GM19099 (cell line): ENCODE data around the gene BYSL.
A peak's percentile ranks its signal among the peaks of the same experiment; 100 is the strongest.

Source experiments
- POLR2A ChIP-seq: IDR thresholded peaks from 3 replicates; pipeline ENCODE4 v1.6.1; 2011; ENCODE audit warnings: low read depth; ENCODE audit not compliant: insufficient read length; ENCODE audit errors: extremely low read depth

Gene BYSL

DNA sequence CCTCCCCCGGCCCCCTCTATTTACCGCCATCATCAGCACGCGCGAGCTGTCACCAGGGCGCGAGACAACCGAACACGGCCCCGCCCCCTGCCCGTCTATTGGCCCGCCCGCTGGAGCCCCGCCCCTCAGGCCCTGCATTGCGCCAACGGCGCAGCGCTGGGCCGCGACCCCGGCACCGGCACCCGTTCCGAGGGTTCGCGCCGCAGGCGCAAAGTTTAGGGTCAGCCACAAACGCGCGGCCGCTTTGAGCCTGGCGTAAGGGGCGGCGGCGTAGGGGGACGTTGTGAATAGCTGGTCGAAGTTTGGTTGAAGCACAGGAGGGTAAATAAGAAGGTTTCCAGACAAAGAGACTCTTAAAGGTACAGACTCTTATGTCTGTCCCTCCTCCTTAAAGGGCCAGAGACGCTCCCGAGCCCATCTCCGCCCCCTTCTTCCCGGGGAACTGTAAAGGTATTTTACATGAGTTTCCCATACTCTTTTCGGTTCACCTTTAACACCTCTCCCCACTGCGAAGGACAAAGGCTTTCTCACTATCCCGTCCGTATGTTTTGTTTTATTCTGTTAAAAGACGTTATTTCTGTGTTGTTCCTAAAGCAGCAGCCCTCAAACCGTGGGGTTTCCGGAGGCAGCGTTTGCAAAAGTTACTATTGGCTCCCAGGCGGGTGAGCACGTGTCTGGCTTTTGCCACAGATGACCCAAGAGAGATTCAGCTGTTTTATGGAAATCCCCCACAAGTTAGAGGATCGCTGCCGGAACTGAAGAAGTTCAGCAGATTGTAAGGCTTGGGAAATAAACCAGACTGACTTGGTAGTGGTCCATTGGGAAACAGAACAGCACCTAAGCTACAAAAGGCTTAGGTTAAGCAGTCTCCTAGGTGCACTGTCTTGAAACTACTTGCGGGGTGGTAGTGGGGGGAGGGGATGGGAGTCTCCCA lies 25.7 kb upstream of the BYSL start, which contains the start of gene USP49:
Gene USP49, minus strand, starts transcription at position 76 of the 934 bp plus-strand sequence. CDS start 88,392 bp downstream, outside the sequence.
- TF ChIP-seq POLR2A: peak; percentile 73

DNA sequence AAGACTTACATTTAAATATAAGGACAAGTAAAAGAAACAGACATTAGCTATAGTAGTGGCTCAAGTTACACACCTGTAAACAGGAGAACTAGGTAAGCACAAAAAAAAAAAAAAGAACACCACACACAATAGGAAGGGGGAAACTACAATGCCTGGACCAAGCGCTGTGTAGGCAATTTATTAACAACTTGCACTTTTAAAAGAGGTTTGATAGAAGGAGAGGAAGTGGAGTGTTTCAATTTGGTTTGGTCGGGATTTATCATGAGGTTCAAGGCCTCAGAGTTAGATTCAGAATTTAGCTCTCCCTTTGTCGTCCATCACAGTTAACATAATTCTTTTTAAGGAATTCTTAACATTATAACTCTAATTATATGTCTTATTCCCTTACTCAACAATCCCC lies 25.0 kb upstream of the BYSL start:
- no peak for TF ChIP-seq POLR2A

DNA sequence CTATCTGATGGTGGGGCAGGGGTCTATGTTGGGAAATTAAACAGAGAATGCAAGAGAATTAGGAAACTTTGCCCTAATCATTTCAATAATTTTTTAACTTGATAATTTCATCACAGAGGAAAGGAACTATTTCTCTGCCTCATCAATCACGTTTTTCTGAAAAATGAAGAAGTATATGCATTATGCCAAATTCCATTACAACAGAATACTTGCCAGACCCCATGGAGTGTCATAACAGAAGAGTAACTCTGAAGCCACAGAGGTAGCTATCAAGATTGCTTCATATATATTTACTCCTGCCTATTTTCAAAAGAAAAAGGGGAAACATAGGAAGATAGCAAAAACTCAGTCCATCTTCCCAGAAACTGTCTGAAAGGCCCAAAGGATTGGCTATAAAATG lies 20.4 kb upstream of the BYSL start:
- no peak for TF ChIP-seq POLR2A

GRCh38 chr6:41901882-41902519 lies 19.3 kb upstream of the BYSL start:
- TF ChIP-seq POLR2A: no peak

DNA sequence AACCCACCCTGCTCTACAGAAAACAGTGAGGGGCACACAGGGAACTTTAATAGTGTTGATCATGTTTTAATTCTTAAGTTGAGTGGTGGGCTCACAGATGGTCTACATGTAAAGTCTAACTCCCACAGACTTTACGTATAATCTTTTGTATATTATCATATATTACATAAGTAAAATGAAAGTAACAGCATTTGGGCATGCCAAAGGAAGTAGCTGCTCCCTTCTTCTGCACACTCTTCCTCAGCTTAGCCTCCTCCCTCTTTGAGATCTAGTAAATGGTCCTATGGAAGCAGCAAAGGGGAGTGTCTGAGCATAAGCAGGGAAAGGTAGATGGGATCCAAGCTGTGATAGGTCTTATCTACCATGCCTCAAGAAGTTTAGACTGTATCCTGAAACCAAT lies 11.6 kb upstream of the BYSL start:
- no peak for TF ChIP-seq POLR2A

DNA sequence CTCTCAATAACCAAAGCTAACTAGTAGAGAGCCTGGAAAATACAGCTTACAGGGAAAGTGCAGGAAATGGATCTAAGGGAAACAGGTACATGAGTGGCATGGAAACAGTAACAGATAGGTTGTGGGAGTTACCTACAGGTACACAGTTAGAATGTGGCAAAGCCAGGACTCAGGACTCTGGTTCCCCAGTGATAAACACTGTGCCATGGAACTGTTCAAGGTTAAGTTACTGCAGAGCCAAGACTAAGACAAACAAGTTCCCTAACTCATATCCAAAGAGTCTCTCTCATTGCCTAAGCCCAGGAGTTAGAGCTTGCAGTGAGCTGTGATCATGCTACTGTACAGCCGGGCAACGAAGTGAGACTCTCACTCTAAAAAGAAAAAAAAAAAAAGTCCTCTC lies 7.0 kb upstream of the BYSL start:
- TF ChIP-seq POLR2A: no peak

- no peak for TF ChIP-seq POLR2A
Observed at GRCh38 chr6:41914869-41915530, 6.3 kb upstream of the BYSL start.

- TF ChIP-seq POLR2A: no peak
Observed at GRCh38 chr6:41917528-41917927, 3.8 kb upstream of the BYSL start.

DNA sequence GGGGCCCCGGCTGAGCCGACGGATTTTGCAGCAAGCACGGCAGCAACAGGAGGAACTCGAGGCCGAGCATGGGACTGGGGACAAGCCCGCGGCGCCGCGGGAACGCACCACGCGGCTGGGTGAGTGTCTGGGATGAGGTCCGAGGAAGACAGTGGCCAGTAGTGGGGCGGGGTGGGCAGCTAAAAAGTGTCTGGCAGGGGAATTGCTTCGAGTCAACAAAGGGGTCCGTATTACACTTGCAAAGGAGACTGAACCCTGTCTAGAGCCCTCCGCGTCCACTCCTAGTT lies 356 bp downstream of the BYSL start:
- no peak for TF ChIP-seq POLR2A

- TF ChIP-seq POLR2A: no peak
Observed at GRCh38 chr6:41922154-41922553, 855 bp downstream of the BYSL start.

DNA sequence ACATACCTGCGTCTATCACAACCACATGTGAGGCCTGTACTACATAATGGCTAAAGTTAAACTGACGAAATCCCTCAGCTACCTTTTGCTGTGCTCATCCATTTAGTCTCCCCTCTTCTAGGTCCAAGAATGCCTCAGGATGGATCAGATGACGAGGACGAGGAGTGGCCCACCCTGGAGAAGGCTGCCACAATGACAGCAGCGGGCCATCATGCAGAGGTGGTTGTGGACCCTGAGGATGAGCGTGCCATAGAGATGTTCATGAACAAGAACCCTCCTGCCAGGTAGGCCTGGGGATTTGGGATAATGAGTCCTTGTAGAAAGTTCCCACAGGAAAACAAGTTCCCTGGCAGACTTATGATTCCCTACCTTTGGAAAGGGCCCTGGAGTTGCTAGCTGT lies 6.0 kb downstream of the BYSL start:
- no peak for TF ChIP-seq POLR2A

GRCh38 chr6:41929924-41930323 lies 8.6 kb downstream of the BYSL start:
- TF ChIP-seq POLR2A: no peak

DNA sequence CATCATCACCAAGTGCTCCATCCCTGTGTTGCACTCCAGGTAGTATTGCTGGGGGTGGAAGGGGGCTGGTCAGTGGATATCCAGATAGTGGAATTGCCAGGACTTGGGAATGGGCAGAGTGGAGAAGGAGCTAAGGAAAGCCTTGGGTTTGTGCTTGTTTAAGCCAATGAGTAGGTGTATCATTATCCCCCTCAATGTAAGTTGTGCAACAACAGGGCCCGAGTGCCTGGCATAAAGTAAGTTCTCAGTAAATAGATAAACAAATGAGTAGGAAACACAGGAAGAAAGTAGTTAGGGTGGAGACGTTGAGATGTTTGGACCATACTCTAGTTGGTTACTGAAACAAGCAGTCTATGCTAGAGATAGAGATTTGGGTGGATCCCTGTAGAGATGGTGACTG lies 10.5 kb downstream of the BYSL start:
- no peak for TF ChIP-seq POLR2A

DNA sequence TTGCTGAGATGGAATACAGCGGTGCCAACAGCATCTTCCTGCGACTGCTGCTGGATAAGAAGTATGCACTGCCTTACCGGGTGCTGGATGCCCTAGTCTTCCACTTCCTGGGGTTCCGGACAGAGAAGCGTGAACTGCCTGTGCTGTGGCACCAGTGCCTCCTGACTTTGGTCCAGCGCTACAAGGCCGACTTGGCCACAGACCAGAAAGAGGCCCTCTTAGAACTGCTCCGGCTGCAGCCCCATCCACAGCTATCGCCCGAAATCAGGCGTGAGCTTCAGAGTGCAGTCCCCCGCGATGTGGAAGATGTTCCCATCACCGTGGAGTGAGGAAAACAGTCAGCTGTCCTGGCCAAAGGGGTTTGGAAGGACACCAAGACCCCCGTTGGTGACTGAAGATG lies 11.1 kb downstream of the BYSL start:
- TF ChIP-seq POLR2A: peak; percentile 9

GRCh38 chr6:41934278-41935192 lies 13.2 kb downstream of the BYSL start:
- TF ChIP-seq POLR2A: no peak
